NCI-H345 treated with DMSO at 0.1 percent for 48 hours (cell line): ENCODE data around the gene BET1L.
"Not testable (repeated sequence)": the region's sequence is repeated elsewhere in the genome, so short reads cannot be mapped to it uniquely, and the experiment has no call there.

Experiments
- DNase-seq: peaks from one replicate; lab custom pipeline; 2025; ENCODE audit not compliant: unreplicated experiment; lab: John Stamatoyannopoulos, UW

Gene BET1L

DNA sequence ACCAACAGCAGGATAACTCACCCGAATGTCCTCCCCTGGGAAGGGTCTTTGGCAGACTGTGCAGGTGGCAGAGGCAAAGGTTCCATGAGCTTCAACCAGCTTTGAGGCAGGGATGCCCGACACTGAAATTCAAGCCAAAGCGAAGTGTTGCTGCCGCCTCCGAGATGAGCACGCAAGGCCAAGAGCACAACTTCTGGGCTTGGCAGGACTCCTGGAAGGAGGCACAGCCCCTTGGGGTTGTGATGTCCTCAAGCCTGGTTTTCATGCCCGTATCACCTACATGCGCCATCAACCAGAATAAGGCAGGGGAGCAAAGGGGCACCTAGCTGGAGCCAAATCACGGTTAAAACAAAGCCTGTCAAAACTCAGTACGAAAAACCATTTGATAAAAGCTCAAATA is 23.2 kb upstream of the BET1L start:
- no peak for DNase-seq

DNA sequence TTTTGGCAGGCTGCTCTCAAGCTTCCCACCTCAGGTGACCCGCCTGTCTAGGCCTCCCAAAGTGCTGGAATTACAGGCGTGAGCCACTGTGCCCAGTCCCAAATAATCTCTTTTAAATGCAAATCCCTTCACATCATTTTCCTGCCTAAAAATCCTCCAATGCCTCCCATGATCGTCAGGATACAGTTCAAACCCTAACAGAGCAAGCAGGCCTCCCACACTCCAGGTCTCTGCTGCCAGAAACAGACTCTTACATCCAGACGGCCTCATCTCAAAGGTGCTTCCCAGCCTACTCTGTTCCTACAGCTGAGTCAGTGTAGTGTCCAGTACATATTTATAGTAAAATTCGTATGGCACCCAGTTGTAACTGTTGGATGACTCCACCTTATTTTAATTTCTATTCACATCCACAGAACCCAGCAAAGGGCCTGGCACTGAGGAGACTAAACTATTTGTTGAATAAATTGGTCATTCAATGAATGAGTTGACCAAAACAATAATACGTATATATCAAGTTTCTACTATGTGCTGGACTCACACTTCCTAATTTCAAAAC is 20.7 kb upstream of the BET1L start:
- DNase-seq: no peak

DNA sequence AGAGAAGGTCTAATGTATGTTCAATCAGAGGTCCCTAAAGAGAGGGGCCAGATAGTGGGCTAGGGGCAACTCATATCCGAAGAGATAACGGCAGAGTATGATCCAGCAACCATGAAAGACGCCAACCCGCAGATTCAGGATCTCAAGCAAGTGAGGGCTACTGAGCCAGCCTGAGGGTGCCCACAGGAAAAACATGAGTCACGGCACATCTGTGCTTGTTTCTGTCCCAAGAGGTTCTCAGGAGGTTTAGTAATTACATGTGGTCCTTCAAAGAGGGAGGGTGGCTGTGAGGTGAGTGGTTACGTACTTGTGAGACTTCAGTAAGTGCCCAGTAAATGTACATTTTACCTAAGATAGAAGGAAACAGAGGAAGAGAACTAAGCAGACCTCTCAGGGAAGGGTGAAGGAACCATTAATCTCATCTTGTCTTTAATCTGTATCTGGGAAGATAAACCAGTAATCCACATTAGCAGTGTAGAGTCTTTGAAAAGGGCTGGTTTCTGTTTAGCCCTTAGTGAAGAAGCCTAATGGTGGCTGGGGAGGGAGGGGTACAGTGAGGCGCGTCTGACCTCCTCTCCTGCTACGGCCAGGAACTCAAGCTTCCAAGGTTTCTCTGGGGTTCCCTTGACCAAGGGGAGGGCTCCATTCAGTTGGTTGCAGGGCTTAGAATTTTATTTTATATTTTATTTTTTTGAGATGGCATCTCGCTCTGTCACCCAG is 18.7 kb upstream of the BET1L start:
- no peak for DNase-seq

DNA sequence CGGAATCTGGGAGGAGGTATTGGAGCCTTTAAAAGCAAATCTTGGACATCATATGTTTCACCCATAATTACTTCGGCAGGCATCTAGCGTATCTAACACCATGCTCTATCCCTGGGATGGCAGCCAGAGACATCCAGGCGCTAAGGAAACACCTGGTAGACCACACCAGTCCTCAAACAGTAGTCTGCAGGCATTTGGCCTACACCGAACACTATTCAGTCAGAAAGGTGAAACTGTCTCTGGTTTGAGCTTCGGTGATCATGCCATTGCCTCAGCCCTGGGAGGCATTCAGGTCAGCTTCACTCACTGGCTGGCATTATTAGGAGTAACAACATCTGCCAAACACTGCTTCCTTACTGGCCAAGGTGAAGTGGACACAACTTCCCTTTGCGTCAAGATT is 17.2 kb upstream of the BET1L start:
- no peak for DNase-seq

DNA sequence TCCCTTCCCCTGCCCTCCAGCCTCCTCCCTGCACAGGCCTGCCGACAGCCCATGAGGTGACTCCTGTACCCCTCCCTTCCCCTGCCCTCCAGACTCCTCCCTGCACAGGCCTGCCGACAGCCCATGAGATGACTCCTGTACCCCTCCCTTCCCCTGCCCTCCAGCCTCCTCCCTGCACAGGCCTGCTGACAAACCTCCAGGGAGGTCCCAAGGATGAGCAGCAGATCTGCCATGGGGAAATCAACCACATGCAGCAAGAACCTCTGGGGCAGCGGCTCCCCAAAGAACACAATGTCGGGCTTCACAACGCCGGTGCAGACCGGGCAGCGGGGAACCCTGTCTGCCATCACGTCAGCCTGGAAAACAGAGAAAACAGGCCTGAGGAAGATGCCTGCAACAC is 16.7 kb upstream of the BET1L start:
- no peak for DNase-seq

DNA sequence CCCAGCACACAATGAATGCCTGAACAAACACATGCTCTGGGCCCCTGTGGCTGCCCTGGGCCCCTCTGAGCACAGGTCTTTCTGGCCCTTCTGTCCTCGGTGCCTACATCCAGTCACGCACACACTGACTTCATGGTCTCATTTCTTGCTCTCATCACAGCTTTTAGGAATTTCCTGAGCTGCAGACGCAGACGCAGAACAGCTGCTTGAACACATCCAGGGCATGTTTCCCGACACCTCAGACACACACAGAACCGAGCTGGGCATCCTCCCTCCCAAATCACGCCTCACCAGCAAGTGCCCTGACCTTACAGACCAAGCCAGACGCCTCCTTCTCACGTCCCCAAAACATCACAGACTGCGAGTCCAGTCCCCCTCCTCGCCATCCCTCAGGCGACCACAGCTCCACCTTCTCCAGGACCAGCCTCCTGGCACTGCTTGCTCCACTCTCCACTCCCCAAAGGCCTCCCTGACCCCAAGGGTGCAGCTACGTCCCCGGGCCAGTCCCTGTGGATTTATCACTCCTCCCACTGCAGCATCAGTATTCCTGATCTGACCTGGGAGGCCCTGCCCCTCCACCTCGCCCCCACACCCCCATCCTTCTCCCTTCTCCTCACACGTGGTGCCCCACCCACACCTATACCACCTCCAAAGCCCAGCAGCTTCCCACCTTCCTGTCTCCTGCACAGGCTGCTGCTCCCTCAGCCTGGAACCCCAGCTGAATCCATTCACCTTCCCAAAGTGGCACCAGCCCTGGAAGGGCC is 16.0 kb upstream of the BET1L start:
- DNase-seq: no peak

DNA sequence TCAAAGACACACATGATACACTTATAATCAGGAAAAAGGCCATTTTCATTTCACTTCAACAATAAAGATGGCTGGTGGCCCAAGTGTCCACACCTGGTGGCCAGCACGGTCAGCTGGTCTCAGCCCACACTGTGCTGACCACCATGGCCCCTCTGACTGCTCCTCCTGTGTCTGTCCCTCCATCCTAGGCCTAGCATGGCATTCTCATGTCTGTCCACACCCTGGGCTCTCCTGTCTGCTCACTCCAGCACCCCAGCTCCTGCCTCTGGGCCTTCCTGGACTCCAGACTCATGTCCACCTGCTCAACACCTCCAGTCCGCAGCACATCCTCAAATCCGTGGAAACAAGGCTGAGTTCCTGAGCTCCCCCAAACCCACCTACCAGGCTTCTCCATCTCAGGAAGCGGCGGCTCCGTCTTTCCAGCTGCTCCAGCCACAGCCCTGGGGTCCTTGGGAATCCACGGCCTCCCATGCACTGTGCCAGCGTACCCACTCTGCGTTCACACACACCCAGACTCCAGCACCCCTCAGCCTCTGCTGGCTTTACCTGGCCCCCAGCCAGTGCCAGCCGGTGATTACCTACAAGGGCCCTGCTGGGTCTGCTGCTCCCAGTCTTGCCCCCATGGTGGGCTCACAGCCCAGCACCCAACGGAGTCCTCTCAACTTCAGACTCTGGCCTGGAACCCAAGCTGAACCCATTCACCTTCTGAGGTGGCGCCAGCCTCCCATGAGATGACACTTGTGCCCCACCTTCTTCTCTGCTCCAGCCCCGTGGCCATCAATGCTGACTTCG is 15.0 kb upstream of the BET1L start:
- no peak for DNase-seq

DNA sequence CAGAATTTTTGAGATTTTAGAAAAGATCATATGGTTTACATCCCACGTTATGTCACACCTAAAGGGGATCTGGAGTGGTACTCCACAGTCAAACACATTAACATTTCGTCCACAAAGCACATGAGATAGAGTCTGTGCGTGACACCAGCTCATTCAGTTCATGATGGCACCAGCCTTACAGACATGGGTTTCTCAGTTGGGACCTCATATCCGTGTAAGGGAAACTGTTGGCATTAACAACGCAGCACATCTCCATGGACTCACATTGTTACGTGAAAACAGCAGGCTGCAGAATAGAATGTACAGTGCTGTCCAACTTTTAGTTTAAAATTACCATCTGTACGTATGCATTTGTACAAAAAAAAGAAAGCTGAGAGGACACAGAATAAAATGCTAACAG is 14.3 kb upstream of the BET1L start:
- DNase-seq: no peak

DNA sequence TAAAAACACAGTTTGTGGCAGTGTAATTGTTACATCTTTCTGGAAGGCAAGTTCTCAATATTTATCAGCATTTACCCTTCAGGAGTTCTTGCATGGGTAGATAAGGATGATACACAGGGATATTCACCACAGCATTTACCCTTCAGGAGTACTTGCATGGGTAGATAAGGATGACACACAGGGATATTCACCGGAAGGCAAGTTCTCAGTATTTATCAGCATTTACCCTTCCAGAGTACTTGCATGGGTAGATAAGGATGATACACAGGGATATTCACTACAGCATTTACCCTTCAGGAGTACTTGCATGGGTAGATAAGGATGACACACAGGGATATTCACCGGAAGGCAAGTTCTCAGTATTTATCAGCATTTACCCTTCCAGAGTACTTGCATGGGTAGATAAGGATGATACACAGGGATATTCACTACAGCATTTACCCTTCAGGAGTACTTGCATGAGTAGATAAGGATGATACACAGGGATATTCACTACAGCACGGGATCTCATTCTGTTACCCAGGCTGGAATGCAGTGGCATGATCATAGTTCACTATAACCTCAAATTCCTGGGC is 13.5 kb upstream of the BET1L start:
- DNase-seq: not testable (repeated sequence)

DNA sequence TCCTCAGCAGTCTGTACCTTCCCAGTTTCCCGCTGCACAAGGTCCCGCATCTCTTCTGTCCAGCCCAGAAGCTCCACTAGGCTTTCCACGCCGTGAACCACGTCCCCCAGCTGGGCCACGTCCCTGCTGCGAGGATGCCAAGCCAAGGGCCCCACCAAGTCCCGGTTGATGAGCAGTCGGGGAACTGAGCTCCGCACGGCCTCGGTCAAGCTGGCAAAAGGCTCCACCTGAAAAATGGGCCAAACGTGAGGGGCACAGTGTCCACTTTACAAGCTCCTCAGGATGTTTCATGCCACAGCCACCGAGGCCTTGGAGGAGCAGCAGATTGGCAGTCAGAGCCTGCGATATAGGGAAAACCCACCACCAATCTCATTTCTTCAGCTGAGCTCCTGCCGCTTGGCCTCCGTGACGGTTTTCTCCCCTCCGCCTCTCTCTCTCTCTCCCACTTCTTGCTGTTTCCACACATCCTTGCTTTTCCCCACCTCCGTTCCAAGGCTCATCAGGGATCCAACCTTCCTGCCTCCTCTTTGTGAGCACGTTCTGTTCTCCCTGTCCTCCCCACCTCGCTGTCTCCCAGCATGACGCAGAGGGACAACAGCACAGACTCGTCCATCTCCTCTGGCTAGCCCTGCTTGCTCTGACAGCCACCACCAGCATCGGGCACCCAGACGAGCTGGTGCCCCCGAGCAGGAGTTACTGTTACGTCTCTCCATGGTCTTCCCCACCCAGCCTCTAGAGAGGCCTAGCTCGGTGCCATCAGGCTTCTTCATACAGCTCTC is 11.8 kb upstream of the BET1L start:
- no peak for DNase-seq

DNA sequence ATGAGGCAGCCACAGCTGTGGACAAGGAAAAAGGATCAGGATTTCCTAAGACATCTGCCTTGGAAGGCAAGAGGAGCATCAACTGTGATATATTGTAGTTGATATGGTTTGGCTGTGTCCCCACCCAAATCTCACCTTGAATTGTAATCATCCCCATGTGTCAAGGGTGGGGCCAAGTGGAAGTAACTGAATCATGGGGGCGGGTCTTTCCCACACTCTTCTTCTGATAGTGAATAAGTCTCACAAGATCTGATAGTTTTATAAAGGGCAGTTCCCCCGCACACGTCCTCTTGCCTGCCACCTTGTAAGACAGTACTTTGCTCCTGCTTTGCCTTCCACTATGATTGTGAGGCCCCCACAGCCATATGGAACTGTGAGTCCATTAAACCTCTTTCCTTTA is 10.5 kb upstream of the BET1L start:
- DNase-seq: no peak

DNA sequence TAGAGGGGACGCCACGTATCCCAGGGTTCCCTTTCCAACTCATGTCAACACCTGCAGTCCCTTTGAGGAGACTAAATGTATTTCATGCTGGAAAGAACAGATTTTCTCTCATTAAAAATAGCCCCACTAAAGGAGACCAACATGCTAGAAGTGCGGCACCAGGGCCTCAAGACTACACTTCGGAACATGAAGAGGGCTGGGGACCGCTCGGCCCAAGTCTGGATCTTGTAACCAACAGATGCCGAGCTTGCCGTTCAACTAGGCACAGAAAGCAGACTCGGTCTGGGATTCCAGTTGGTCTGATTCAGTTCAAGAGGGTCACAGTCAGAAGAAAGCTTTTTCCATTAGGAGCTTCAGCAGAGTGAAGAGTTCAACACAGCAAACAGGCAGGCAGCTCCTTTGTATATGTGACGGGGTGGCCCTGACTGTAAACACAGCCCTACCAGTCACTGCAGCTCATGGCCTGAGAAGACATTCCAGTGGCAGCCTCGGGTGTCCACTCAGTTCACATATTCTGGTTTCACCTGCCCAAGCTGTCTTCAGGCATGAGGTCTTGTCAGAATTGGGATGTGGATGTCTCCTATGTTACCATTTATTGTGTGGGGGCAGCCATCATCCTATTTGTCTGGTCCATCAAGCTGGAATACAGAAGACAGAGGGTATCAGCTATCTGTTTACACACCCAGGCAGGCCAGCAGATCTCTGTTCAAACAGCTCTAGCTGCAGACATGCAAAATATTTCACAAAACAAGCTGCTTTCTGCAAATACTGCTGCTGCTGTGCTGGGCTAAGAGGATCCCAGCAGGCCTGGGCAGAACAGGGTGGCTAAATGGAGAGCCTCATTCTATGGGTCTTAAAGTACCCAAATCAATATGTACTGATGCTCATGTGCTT is 9.1 kb upstream of the BET1L start:
- no peak for DNase-seq

DNA sequence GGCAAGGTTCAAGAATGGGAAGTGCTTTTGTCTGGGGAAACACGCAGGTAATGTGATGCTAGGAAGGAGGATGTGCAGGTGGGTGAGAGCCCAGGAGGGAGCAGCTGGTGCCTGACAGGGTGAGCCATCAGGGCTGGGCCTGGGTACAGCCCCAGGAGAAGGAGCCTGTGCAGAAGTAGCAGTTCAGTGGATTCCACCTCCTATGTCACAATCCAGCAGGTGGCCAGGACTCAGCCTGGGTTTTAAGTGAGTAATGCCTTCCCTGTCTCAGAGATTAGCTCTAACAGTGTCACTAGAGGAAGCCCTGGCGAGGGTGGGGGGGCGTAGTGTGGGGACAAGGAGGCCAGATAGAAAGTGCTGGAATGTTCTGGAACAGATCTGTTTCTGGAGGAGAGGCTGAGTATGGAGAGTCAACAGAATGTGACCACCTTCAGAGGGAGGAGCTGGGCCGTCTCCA is 8.4 kb upstream of the BET1L start:
- no peak for DNase-seq

DNA sequence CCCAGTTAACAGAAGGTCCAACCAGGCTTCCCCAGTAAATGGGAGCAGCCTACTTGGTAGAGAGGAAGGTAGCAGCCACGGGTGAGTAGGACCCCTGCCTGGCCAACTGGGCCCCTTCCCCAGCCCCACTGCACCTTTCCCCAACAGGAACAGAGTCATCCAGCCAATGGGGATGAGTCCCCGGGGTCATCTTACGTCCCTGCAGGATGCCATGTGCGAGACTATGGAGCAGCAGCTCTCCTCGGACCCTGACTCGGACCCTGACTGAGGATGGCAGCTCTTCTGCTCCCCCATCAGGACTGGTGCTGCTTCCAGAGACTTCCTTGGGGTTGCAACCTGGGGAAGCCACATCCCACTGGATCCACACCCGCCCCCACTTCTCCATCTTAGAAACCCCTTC is 6.9 kb upstream of the BET1L start:
- no peak for DNase-seq

DNA sequence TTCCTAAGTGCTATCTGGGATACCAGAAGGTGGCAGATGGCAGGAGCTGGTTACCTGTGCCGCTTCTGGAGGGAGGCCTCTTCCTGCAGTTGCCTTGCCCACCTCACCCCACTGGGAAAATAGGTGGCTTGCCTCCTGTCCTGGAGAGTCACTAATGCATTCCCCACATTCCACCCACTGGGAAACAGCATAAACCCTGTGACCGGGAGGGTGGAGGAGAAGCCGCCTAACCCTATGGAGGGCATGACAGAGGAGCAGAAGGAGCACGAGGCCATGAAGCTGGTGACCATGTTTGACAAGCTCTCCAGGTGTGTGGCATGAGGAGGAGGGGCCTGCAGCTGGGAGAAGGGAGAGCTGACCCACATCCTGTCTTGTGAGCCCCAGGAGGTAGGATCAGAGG is 5.9 kb upstream of the BET1L start:
- no peak for DNase-seq

DNA sequence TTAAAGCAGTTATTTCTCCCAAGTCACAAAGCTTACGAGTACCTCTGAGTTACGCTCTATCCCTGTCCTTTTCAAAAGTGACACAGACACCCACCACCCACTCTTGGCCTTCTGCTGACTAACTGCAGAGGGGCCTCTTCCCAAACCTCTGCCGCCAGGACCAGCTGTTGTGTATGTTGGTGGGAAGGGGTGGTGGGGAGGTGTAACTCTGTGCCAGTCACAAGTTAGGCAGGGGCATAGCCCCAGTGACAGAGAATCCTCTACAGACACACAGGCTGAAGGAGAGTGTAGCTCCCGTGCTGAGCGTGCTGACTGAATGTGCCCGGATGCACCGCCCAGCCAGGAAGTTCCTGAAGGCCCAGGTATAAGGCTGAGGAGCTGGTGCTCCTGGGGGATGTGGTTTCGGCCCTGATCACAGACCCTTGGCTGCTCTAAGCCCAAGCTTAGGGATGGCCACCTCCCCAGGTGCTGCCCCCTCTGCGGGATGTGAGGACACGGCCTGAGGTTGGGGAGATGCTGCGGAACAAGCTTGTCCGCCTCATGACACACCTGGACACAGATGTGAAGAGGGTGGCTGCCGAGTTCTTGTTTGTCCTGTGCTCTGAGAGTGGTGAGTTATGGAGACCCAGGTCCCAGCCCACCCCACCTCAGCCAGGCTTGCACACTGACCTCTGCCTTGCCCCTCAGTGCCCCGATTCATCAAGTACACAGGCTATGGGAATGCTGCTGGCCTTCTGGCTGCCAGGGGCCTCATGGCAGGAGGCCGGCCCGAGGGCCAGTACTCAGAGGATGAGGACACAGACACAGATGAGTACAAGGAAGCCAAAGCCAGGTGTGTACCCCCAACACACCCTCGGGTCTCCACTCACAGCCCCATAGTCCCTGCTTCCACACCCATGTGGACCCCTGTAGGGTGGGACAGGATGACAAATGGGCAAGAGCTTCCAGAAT is 5.2 kb upstream of the BET1L start:
- no peak for DNase-seq

DNA sequence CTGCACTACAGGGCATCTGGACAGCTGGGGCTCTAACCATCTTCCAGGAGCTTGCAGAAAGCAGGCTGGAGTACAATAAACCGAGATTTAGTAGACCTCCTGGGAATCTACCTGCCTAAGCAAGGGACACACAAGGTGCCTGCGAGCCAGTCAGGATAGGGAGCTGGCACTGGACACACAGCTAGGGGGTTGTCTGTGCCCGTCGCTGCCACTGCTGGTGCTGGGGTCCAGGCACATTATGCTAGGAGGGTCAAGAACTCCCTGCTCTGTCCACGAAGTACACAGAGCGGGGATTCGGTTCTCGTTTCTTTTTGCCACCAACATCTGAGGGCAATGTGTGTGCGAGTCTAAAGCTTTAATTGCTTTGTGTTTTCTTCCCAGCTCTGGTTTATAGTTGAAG is 4.5 kb upstream of the BET1L start:
- DNase-seq: no peak

DNA sequence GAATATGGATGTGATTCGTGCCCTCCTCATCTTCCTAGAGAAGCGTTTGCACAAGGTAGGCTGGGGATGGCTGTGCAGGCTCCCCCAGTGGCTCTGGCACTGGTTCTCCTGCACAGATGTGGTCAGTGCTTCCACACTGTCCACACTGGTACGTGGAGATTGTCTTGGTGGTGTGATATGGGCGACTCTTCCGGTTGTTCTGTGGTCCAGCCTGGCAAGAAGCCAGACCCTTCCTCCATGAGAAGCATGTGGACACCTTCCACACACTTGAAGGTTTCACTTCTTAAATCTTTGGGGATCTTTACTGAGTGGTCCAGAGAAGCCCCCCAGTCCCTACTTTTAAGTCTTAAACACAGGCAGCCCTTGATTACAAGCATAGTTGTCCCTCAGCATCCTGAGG is 4.1 kb upstream of the BET1L start:
- no peak for DNase-seq
